GM08714 (cell line): Measurements from ENCODE around the gene MDFI.
"Not testable (repeated sequence)": the region's sequence is repeated elsewhere in the genome, so short reads cannot be mapped to it uniquely, and the experiment has no call there.

Source experiments
- H3K4me3 ChIP-seq: fragments of 200-500 bp; sonication (Bioruptor generic); 2 replicates; pipeline ENCODE4 v1.5.1; 2014; ENCODE audit warnings: mild to moderate bottlenecking, low read length, inconsistent platforms
- ZNF274 ChIP-seq: IDR thresholded peaks from 2 replicates; pipeline ENCODE4 v1.6.1; 2012; ENCODE audit warnings: mild to moderate bottlenecking, low read depth, low read length

Gene MDFI

GRCh38 chr6:41599015-41599851 is 39.0 kb upstream of the MDFI start:
- TF ChIP-seq ZNF274, result no peak

GRCh38 chr6:41599852-41600445 is 38.3 kb upstream of the MDFI start:
- no peak overlapping the region for H3K4me3 ChIP-seq
- no peak for TF ChIP-seq ZNF274

More at GRCh38 chr6:41599015-41599851, 39.0 kb upstream of the MDFI start:
- no peak overlapping the region for H3K4me3 ChIP-seq

GRCh38 chr6:41600499-41601247 is 37.6 kb upstream of the MDFI start:
- H3K4me3 ChIP-seq, result no peak overlapping the region
- no peak for TF ChIP-seq ZNF274

GRCh38 chr6:41601248-41601549 is 37.1 kb upstream of the MDFI start:
- no peak for TF ChIP-seq ZNF274
- no peak overlapping the region for H3K4me3 ChIP-seq

- no peak overlapping the region for H3K4me3 ChIP-seq
- no peak for TF ChIP-seq ZNF274
These were observed 35.9 kb upstream of the MDFI start for GRCh38 chr6:41602422-41602743.

GRCh38 chr6:41602864-41603608 is 35.2 kb upstream of the MDFI start:
- no peak for TF ChIP-seq ZNF274
- H3K4me3 ChIP-seq, result no peak overlapping the region

- TF ChIP-seq ZNF274, result no peak
These were observed 34.3 kb upstream of the MDFI start for GRCh38 chr6:41604006-41604405.

GRCh38 chr6:41605649-41606048 is 32.6 kb upstream of the MDFI start:
- no peak for TF ChIP-seq ZNF274
- no peak overlapping the region for H3K4me3 ChIP-seq

More at GRCh38 chr6:41604006-41604405, 34.3 kb upstream of the MDFI start:
- H3K4me3 ChIP-seq, result no peak overlapping the region

- no peak for TF ChIP-seq ZNF274
- no peak overlapping the region for H3K4me3 ChIP-seq
These were observed 31.2 kb upstream of the MDFI start for GRCh38 chr6:41607036-41607435.

GRCh38 chr6:41607736-41608135 is 30.5 kb upstream of the MDFI start:
- no peak overlapping the region for H3K4me3 ChIP-seq
- TF ChIP-seq ZNF274, result no peak

- H3K4me3 ChIP-seq, result no peak overlapping the region
- no peak for TF ChIP-seq ZNF274
These were observed 29.7 kb upstream of the MDFI start for GRCh38 chr6:41608443-41609151.

- TF ChIP-seq ZNF274, result no peak
These were observed 23.6 kb upstream of the MDFI start for GRCh38 chr6:41614715-41615114.

GRCh38 chr6:41615311-41615710 is 23.0 kb upstream of the MDFI start:
- TF ChIP-seq ZNF274, result no peak
- H3K4me3 ChIP-seq, result no peak overlapping the region

More at GRCh38 chr6:41614715-41615114, 23.6 kb upstream of the MDFI start:
- H3K4me3 ChIP-seq, result no peak overlapping the region

GRCh38 chr6:41618598-41618997 is 19.7 kb upstream of the MDFI start:
- no peak overlapping the region for H3K4me3 ChIP-seq
- no peak for TF ChIP-seq ZNF274

GRCh38 chr6:41619193-41619592 is 19.1 kb upstream of the MDFI start:
- not testable (repeated sequence) for H3K4me3 ChIP-seq
